ENCODE data around the gene PIWIL1.

The PIWIL1 gene

GRCh38 chr12:130337488-130338303, at the start of gene PIWIL1:
Gene PIWIL1, plus strand, starts transcription at chr12:130337887. Its CDS starts 4,705 bp downstream, at chr12:130342592.
- no peak for DNase-seq

DNA sequence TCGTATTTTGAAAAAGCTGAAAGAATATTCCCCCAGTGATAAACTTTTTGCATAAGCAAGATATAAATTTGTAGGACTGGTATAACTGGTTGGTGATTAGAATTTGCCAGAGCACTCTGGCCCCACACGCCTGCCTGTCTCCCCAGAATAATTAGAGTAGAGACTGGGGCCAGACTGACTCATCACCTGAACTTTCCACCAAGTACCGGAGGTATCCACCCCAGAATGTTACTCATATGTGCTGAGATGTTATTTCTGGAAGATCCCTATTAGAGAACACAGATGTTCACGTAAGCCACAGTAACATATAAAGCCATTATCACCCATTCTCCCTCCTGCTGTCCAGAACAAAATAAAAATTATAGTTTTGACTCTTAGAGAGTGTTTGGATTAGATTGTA, 49.5 kb upstream of the PIWIL1 start:
- DNase-seq, result no peak

DNA sequence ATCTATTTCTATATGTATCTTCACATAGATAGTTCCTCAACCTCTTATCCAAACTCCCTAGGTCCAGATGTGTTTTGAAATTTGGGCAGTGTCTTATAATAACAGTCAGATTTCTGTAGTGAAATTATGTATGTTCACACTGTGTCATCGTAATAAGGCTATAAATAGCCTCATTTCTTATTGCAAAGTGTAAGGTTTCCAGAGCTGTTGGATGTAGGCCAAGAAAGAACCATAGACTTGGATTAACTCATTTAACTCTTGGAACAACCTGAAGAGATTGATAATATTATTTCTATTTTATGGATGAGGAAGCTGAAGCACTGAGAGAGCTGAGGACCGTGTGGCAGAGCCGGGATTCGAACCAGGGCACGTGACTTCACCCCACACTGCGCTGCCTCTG, 49.0 kb upstream of the PIWIL1 start:
- no peak for DNase-seq

GRCh38 chr12:130290114-130290513, 47.6 kb upstream of the PIWIL1 start:
- DNase-seq, result no peak

- no peak for DNase-seq
Observed at GRCh38 chr12:130298322-130299021, 39.2 kb upstream of the PIWIL1 start.

GRCh38 chr12:130299574-130299973, 38.1 kb upstream of the PIWIL1 start:
- DNase-seq, result no peak

- DNase-seq, result no peak
Observed at GRCh38 chr12:130300090-130300489, 37.6 kb upstream of the PIWIL1 start.

GRCh38 chr12:130300737-130301535, 36.8 kb upstream of the PIWIL1 start:
- no peak for DNase-seq

DNA sequence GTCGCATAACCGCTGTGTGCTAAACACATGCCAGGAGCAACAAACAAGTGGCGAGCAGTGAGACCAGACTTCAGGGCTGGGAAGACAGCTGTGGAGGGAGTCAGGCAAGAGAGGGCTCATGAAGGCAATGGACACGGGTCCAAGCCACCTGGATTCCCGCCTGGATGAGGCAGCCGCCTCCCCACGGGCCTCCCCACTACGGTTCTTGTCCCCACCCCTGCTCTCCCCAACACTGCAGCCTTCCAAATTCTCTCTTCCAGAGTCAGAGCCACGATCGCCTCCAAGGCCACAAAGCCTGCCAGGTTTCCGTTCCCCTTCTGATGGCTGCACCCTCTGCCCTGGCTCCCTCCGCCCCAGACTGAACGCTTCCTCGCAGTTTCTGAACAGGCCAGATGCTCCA, 36.1 kb upstream of the PIWIL1 start:
- DNase-seq, result no peak

GRCh38 chr12:130303781-130304180, 33.9 kb upstream of the PIWIL1 start:
- no peak for DNase-seq

GRCh38 chr12:130307859-130308258, 29.8 kb upstream of the PIWIL1 start:
- DNase-seq, result no peak

DNA sequence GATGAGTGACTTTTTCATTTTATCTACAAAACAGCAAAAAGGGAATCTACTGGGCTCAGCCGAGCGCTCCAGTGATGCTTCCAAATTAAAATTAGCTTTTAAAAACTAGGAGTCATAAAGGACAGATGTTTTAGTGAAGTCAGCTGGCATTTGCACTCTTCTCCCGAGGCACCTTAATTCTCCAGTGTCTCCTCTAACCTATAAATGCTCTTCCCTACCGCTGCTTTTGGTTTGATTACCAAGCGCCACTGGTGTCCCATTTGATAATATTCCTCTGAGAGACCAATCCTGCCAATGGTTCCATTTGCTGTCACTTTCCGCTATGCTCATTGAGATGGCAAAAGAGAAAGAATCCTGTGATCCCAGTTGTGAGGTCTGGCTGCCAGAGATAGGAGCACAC, 29.3 kb upstream of the PIWIL1 start:
- DNase-seq, result no peak

- no peak for DNase-seq
Observed at GRCh38 chr12:130316251-130316650, 21.4 kb upstream of the PIWIL1 start.

DNA sequence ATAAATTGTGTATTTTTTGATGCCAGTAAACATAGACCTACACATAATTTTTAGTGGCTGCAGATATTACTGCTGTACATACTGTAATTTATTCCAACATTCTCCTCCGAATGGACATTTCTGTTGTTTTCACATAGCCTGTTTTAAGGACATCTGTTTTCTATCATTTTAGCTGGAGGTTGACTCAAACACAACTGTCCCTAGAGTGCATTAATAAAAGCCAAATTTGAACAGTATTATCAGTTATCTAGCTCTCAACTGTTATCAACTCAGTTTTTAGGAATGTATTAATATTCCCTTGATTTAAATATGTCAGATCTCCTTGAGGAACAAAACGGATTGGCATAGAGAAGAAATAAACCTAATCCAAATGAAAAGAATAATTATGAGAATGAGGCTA, 17.2 kb upstream of the PIWIL1 start:
- DNase-seq, result no peak

- no peak for DNase-seq
Observed at GRCh38 chr12:130322263-130322662, 15.4 kb upstream of the PIWIL1 start.

GRCh38 chr12:130330685-130331084, 7.0 kb upstream of the PIWIL1 start:
- no peak for DNase-seq

GRCh38 chr12:130331146-130331545, 6.5 kb upstream of the PIWIL1 start:
- no peak for DNase-seq

DNA sequence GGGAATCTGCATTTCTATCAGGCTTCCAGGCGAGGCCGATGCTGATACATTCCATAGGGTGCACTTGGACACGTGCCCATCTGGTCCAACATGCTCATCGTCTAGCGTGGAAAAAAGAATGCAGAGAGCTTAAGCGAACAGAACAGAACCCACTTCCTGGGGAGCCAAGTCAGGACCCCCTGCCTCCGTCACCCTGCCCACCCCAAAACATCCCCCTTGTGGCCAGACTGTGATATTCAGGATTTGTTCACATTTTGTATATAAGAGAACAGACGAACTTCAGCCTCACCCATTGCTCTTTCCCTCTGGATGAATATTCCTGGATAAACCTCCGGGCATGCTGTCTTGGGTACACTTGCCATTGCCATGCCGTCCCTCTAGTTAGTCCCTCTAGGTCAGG, 4.3 kb upstream of the PIWIL1 start:
- no peak for DNase-seq

DNA sequence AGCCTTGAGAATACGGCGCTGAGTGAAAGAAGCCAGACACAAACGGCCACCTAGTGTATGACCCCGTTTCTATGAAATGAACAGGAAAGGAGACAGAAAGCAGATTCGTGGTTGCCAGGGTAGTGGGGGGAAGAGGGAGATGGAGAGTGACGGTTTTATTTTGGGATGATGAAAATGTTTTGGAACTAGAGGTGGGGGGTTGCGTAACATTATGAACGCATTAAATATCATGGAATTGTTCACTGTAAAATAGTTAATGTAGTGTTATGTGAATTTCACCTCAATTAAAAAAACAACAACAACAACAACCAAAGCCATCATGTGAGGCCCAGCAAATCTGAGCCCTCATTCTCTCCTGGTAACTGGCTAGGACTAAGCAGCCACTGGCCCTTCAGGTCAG, 3.3 kb upstream of the PIWIL1 start:
- no peak for DNase-seq

DNA sequence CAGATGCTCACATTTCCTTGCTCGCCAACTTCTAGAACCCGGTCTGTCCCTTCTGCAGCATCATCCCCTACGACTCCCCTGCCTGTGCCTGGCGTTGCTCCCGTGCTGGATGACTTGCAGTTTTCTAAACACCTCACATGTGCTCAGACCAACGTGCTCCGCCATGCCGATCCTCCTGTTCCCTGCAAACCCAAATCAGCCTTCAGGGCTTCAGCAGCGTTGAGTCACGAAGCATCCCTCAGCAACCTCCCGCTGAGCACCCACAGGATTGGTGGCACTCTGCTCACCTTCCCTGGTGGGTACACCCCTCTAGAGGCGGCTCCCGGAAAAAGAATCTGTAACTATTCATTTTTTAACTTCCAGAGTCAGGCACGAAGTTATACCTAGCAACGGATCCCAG, 2.8 kb upstream of the PIWIL1 start:
- no peak for DNase-seq

DNA sequence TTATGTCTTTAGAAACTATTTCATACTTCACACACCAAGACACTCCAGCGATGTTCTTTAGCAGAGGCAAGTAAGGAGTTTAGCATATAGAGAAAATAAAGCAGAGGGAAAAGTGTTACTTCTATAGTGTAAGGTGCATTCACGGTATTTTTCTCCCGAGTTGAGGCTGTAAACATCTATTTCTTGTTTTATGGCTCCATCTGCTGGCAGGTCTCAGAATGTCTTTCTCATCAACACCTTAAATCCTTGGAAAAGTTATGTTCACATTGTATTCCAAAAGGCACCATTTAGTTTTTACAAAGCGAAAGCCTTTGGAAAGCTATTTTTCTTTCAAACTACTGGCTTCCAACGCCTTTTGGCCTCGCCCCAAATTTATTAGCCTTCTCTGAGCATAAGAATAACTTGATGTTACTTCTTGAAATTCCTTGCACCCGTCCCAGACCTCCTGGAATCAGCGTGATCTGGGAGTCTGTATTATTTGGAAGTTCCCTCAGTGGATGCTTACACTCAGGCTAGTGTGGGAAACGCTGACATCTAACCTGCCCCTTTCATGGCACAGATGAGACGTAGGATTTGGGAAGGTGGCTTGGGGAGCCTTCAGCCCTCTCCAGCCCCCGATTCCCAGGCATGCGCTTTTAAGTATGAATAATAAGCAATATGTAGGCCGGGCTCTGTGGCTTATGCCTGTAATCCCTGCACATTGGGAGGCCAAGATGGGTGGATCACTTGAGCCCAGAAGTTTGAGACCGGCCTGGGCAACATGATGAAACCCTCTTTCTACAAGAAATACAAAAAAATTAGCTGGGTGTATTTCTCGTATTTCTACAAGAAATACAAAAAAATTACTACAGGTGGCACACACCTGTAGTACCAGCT, 1.9 kb upstream of the PIWIL1 start:
- DNase-seq, result no peak

GRCh38 chr12:130336723-130337487, 782 bp upstream of the PIWIL1 start:
- no peak for DNase-seq
